ENCODE measurements around the gene ROBO3. TPM values are rescaled to one million over a fixed set of nuclear protein-coding genes. Genes with fewer than 3 reads are reported as not detected.

The ROBO3 gene
- total RNA-seq, 2 donors from 2014 or later: 1.3 to 9.9 TPM

GRCh38 chr11:124886476-124886875 lies 21.2 kb downstream of the ROBO3 start:
- no peak overlapping the region for H3K4me3 ChIP-seq
- no peak for DNase-seq
- intact Hi-C loops (cut with DNase I): no loop called here

GRCh38 chr11:124886978-124887666 lies 21.9 kb downstream of the ROBO3 start:
- no peak for ATAC-seq
- Histone ChIP-seq H3K27ac (no peak overlapping the region), H3K4me1 (peaks cover 8% of the 10 kb centered on the region), H3K27me3 (no peaks in the 10 kb centered on the region), H3K36me3 (replicated peaks in 1 of 2; ENCODE audit: insufficient read depth in 1 of 2, low read depth in 2 of 2) (no peaks in the 10 kb centered on the region), H3K4me3 (no peak overlapping the region), H3K9me3 (no peaks in the 10 kb centered on the region)
- intact Hi-C loops (cut with DNase I): no loop called here
- TF ChIP-seq POLR2A (IDR thresholded peaks at IDR 0.05) (no peak), CTCF (IDR thresholded peaks at IDR 0.05) (no peak)
- no peak for DNase-seq
- 59 to 76% methylated on average over 10 to 12 of the region's 12 CpGs for WGBS, 2 donors

More at GRCh38 chr11:124886476-124886875, 21.2 kb downstream of the ROBO3 start:
- Histone ChIP-seq H3K27ac (no peak overlapping the region), H3K36me3 (replicated peaks in 1 of 2; ENCODE audit: insufficient read depth in 1 of 2, low read depth in 2 of 2) (no peaks in the 10 kb centered on the region), H3K27me3 (no peaks in the 10 kb centered on the region), H3K4me1 (peaks cover 9% of the 10 kb centered on the region), H3K9me3 (no peaks in the 10 kb centered on the region)
- 64 to 69% methylated on average over 7 to 11 of the region's 11 CpGs for WGBS, 2 donors
- no peak for TF ChIP-seq CTCF (IDR thresholded peaks at IDR 0.05)
- no peak for TF ChIP-seq POLR2A (IDR thresholded peaks at IDR 0.05)
- ATAC-seq: no peak

- ATAC-seq (no peak), DNase-seq (no peak)
- intact Hi-C loops (cut with DNase I): no loop called here
- Histone ChIP-seq H3K27ac (no peak overlapping the region), H3K27me3 (no peaks in the 10 kb centered on the region), H3K36me3 (replicated peaks in 1 of 2; ENCODE audit: insufficient read depth in 1 of 2, low read depth in 2 of 2) (no peaks in the 10 kb centered on the region), H3K9me3 (no peaks in the 10 kb centered on the region), H3K4me1 (peaks cover 3% of the 10 kb centered on the region), H3K4me3 (no peak overlapping the region)
- 20 to 58% methylated on average over 1 to 3 of the region's 3 CpGs for WGBS, 2 donors
- TF ChIP-seq POLR2A (IDR thresholded peaks at IDR 0.05) (no peak), CTCF (IDR thresholded peaks at IDR 0.05) (no peak)
Measured at GRCh38 chr11:124887667-124888013, 22.4 kb downstream of the ROBO3 start.

GRCh38 chr11:124889191-124890091 lies 24.2 kb downstream of the ROBO3 start:
- H3K9me3 ChIP-seq: no peaks in the 10 kb centered on the region
- no peaks in the 10 kb centered on the region for H3K4me1 ChIP-seq
- no peak for DNase-seq
- no peak overlapping the region for H3K27ac ChIP-seq
- H3K4me3 ChIP-seq: no peak overlapping the region
- H3K27me3 ChIP-seq: no peaks in the 10 kb centered on the region
- WGBS, 2 donors: 76 to 89% methylated on average over 2 of the region's 2 CpGs
- ATAC-seq: no peak
- intact Hi-C loops (cut with DNase I): no loop called here
- no peak for TF ChIP-seq CTCF (IDR thresholded peaks at IDR 0.05)
- no peak for TF ChIP-seq POLR2A (IDR thresholded peaks at IDR 0.05)
- no peaks in the 10 kb centered on the region for H3K36me3 ChIP-seq (replicated peaks in 1 of 2; ENCODE audit: insufficient read depth in 1 of 2, low read depth in 2 of 2)

Measured in body of pancreas (tissue), 4 donors.